HG03280 (cell line): ENCODE measurements around the gene GUCA1A.
"Not testable (repeated sequence)": the region's sequence is repeated elsewhere in the genome, so short reads cannot be mapped to it uniquely, and the experiment has no call there.

ENCODE experiments used
- ATAC-seq: cut with Tn5 transposase; IDR thresholded peaks from one replicate; pipeline ENCODE4 v1.9.1; 2021; ENCODE audit warnings: mild to moderate bottlenecking, moderate library complexity; ENCODE audit not compliant: unreplicated experiment

Gene GUCA1A

DNA sequence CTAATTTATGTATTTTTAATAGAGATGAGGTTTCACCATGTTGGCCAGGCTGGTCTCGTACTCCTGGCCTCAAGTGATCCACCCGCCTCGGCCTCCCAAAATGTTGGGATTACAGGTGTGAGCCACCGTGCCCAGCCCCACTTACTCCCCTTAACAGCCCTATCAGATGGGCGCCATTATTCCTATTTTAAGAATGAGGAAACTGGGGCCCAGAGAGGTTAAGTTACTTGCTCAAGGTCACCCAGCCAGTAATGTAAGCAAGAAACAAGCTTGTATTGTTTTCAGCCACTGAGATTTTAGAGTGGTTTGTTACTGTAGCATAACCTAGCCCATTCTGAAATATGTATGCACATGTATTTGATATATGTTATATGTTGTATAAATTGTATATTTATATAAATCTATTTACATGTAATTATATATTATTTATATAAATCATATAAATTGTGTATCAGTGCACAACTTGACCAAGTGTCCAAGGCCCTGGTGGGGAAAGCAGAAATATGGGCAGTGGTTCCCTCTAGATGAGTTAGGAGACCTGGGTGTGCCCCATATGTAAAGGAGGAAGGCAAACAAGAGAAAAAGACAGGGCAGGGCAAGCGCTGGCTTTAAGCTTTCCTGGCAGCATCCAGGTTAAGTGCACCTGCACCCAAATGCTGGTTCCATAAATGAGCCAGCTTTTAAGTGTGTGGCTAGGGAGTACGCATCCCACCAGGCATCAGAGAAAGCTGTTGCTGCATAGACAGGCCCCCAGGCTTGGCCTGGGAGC lies 1.2 kb upstream of the GUCA1A start:
- ATAC-seq = no peak

DNA sequence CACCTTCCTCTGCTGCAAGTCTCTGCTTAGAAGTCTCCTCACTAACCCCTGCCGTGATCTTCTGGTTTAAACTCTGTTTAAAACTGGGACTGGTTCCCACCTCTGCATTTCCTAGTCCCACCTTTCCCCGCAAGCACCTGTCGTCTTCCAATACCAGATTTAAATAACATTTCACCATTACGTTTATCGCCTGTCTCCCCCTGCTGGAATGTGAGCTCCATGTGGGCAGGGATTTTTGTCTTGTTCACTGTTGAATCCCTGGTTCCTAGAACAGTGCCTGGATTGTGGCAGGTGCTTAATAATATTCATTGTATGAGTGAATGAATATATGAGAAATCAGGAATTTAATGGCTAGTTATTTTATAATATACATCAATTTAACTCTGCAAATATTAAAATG lies 2.7 kb downstream of the GUCA1A start:
- ATAC-seq = no peak

DNA sequence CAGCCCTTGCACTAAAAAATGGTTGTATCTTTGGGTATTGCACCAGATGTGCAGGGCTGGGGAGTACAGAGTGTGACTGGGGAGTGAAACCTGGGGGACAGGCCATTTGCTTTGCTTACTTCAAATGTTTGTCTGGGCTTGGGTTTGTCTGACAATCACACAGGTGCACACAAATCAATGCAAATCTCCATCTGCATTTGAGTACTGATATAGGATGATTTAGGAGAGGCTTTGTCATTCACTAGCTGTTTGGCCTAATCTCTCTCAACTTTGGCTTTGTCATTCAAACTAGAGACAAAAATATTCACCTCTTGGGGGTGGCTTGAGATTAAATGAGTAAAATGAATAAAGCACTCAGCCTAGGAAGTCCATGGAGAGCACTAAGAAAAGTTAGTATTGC lies 3.8 kb downstream of the GUCA1A start:
- no peak for ATAC-seq

DNA sequence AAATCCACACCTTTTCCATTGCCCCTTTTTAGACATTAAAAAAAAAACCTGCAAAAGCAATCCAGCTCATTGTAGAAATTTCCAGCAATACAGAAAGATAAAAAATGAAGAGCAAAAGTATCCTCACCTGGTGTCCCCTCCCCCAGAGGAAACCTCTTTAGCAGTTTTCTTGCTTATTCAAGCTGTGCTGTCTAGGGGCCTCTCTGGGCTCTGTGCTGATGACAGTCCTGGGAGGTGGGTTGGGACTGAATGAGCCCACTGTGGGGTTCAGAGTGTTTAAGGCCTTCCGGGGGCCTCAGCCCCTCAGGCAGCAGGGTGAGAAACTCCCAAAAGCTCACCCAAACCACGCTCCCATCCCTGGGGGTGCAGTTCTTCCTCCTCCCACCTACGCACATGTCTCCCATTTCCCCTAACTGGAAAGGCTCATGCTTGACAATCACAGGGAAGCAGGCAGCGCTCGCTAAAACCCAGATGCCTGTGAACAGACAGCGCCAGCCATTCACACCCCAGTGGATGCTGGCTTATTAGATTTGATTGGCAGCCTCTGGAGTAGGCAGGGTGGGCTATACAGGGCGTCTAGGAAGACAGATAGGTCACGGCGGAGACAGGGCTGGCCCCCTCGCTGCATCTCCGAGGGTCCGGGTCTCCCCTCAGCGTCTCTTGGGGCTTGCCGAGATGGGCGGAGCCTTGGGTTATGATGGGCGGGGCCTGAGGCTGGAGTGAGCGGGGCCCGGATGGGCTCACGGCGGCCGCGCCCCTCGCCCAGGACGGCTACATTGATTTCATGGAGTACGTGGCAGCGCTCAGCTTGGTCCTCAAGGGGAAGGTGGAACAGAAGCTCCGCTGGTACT lies 4.6 kb downstream of the GUCA1A start:
- ATAC-seq = no peak

- ATAC-seq = no peak
Measured at GRCh38 chr6:42179261-42179944, 6.2 kb downstream of the GUCA1A start.

- no peak for ATAC-seq
Measured at GRCh38 chr6:42179945-42180313, 6.8 kb downstream of the GUCA1A start.

DNA sequence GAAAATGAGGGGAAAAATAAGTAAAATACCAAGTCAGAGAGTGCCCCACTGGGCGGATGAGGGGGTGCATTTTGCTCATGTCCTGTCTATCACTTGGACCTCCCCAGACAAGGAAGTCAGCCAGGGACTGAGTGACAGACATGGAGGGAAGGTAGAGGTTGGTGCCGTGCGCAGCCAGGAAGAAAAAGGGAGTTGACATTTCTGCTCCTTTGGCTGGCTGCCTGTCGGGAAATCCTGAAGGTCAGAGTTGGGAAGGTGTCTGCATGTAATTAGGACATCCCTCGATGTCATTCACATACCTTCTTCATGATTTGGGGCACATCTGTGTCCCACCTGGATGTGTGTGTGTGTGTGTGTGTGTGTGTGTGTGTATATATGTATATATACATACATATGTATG lies 8.9 kb downstream of the GUCA1A start:
- no peak for ATAC-seq

DNA sequence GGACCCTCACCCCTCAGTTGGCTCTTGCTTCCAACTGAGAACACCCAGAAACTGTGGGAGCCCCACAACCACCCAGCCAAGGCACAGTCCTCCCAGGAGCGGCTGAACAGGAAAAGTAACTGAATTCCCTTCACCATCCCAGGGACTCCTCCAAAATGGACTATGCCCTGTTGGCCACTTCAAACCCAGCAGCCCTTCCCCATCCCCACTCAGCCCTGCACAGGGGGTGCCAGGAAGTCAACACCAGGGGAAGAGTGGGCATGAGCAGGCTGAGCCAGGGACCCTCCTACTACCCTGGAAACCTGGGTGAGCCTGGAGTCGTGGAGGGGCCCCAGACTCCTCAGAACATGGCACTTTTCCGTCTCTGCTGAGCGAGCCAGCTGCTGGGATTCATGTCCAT lies 11.3 kb downstream of the GUCA1A start:
- no peak for ATAC-seq

DNA sequence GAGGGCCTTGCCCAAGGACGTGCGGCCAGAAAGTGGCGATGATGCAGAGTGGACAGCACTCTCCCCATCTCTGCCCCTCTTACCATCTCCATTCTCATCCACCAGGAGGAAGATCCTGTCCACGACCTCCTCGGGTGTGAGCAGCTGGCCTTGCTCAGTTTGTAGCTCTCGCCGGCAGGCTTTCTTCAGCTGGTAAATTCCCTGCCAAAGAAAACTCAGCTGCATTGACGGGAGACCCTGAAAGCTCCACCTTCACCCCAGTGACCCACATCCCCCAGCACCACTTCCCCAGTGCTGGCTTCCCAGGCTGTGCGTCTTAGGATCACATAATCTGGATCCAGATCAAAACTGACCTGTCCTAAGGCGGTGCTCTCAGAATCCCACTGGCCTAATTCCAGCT lies 12.4 kb downstream of the GUCA1A start:
- ATAC-seq = no peak

DNA sequence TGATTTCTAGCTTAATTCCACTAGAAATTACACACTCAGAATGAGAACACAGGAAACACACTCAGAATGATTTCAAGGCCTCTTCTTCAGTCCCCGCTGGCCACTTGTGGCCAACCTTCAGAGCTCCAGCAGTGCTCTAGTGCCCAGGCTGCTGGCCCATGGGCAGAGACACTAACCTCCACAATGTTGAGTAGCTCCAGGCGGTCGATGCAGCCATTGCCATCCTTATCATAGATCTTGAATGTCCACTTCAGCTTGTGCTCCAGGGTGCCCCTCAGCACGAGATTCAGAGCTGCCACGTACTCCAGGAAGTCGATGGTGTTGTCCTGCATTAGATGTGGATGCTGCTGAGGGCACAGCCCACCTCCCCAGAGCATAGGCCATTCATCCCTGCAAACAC lies 15.2 kb downstream of the GUCA1A start:
- no peak for ATAC-seq

GRCh38 chr6:42190554-42191183 lies 17.5 kb downstream of the GUCA1A start:
- ATAC-seq = no peak

- not testable (repeated sequence) for ATAC-seq
Measured at GRCh38 chr6:42192385-42192784, 19.2 kb downstream of the GUCA1A start.

DNA sequence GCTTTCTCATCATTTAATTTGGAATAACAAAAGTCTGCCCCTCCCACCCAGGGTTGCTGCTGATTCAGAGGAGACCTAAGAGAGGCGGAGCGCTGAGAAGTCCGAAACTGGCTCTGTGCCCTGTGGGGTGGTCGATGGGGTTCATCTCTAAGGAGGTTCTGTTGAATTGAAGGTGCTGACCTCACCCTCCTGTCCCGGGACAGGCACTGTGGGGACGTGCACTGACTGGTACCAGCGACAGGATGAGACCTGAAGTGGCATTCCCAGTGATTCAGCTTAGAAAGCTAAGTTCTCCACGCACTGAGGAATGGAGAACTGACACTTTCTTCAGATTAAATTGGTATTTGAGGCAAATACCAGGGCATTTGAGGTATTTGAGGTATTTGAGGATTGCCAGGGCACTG lies 20.3 kb downstream of the GUCA1A start:
- no peak for ATAC-seq

- no peak for ATAC-seq
Measured at GRCh38 chr6:42194056-42194455, 20.9 kb downstream of the GUCA1A start.

- ATAC-seq = no peak
Measured at GRCh38 chr6:42195415-42195814, 22.3 kb downstream of the GUCA1A start.

GRCh38 chr6:42197555-42198362 lies 24.6 kb downstream of the GUCA1A start:
- ATAC-seq = no peak

- no peak for ATAC-seq
Measured at GRCh38 chr6:42199106-42199981, 26.2 kb downstream of the GUCA1A start.

DNA sequence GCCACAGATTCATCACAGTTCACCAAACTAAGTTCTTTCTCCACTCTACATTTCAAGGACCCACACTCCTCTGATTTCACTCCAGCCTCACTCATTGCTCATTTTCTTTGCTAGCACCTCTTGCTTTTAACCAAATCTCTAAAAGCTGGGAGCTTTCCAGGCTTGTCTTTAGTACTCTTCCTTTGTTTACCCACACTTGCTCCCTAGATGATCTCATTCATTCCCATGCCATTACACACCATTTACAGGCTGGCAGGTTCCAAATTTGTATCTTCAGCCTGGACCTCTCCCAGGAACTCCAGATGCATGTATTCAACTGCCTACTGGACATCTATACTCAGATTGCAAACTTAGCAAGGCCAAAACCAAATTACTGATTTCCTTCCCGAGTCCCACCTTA lies 26.9 kb downstream of the GUCA1A start:
- ATAC-seq = no peak

DNA sequence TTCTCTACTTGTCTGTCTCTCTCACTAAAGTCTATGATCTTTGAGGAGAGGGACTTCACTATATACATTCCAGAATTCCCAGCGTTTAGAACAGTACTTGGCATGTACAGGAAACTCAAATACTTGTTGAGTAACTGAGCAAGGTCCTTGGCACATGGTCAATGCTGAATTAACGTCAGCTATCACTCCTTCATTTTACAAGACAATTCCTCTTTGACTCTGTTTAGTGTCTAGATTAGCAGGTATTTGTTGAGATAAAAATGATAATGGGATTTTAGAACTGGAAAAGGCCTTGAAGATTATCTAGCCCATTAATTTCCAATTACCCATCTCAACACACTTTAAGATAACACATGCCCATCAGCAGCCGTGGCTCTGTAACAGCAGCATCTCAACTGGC lies 28.2 kb downstream of the GUCA1A start:
- no peak for ATAC-seq
